Tibial nerve (tissue), 4 donors: Measurements from ENCODE around the gene TBC1D32. TPM values are rescaled to one million over a fixed set of nuclear protein-coding genes. Genes with fewer than 3 reads are reported as not detected.

Source experiments
- DNase-seq, 2 donors: peaks; one replicate each; pipeline ENCODE4 v3.0.0-alpha.2; 2019; ENCODE audit warnings: low spot score in 2 of 2
- H3K27ac ChIP-seq, 4 donors: fragments of 200-600 bp; sonication (generic) in 3 of 4; one replicate each; pipeline ENCODE4 v1.5.1; 2017 to 2019; ENCODE audit warnings: mild to moderate bottlenecking in 1 of 4
- H3K27me3 ChIP-seq, 2 donors: fragments of 200-600 bp; sonication (generic) in 1 of 2; one replicate each; pipeline versions ENCODE4 v1.5.1 to v1.6.0; 2017 to 2019
- H3K36me3 ChIP-seq, 3 donors: fragments of 200-600 bp; sonication (generic); one replicate each; pipeline ENCODE4 v1.5.1; 2018 to 2019
- H3K4me1 ChIP-seq, 4 donors: fragments of 200-600 bp; sonication (generic) in 3 of 4; one replicate each; pipeline ENCODE4 v1.5.1; 2017 to 2019
- H3K4me3 ChIP-seq, 4 donors: fragments of 200-600 bp; sonication (generic) in 3 of 4; one replicate each; pipeline ENCODE4 v1.5.1; 2017 to 2019; ENCODE audit warnings: mild to moderate bottlenecking in 1 of 4, moderate library complexity in 1 of 4
- H3K9me3 ChIP-seq, 4 donors: fragments of 200-600 bp; sonication (generic) in 3 of 4; one replicate each; pipeline ENCODE4 v1.5.1; 2017 to 2019
- CTCF ChIP-seq, 5 experiments: fragments of 200-600 bp in 3 of 5; fragments of 450-650 bp in 2 of 5; sonication (generic) in 3 of 5; IDR thresholded peaks; one replicate each; pipeline ENCODE4 v1.5.1; 2016 to 2019; ENCODE audit warnings: antibody characterized with exemption in 5 of 5, mild to moderate bottlenecking in 3 of 5, moderate library complexity in 2 of 5
- EP300 ChIP-seq, 2 donors: sonication (generic); formaldehyde crosslinking; IDR thresholded peaks; one replicate each; pipeline ENCODE4 v1.6.1; 2017; ENCODE audit warnings: antibody characterized with exemption in 2 of 2, mild to moderate bottlenecking in 1 of 2
- POLR2A ChIP-seq, 2 donors: fragments of 450-650 bp; IDR thresholded peaks; one replicate each; pipeline ENCODE4 v1.6.1; 2017; ENCODE audit warnings: antibody characterized with exemption in 2 of 2, mild to moderate bottlenecking in 2 of 2, moderate library complexity in 2 of 2
- WGBS, 2 donors: methylation state at CpG; one replicate each; pipeline ENCODE4 v1.1.5; 2018; 5-methylcytosine and 5-hydroxymethylcytosine counted together
- total RNA-seq, 4 donors: library from RNA; depleted of rRNA; stranded (reverse); fragments of >200 nt; gene quantifications; one replicate each; pipeline ENCODE4 v1.1.0, GENCODE V29; 2016

TBC1D32 gene
- total RNA-seq, 4 donors from 2014 or later: 7.9 to 19.2 (median 11.4) TPM

- TF ChIP-seq EP300 (IDR thresholded peaks at IDR 0.05): no peak
- TF ChIP-seq CTCF (IDR thresholded peaks at IDR 0.05): no peak
- TF ChIP-seq POLR2A (IDR thresholded peaks at IDR 0.05): no peak
- no peaks in the 10 kb centered on the region for H3K4me1 ChIP-seq
Observed at GRCh38 chr6:121143476-121143875, 190.8 kb downstream of the TBC1D32 start.

GRCh38 chr6:121142093-121142492 is 192.2 kb downstream of the TBC1D32 start:
- H3K27ac ChIP-seq: no peak overlapping the region
- no peak for DNase-seq
- H3K9me3 ChIP-seq: peaks cover 0 to 25% (median 2%) of the 10 kb centered on the region in 4 donors
- TF ChIP-seq POLR2A (IDR thresholded peaks at IDR 0.05): no peak
- TF ChIP-seq EP300 (IDR thresholded peaks at IDR 0.05): no peak
- no peaks in the 10 kb centered on the region for H3K27me3 ChIP-seq
- H3K4me3 ChIP-seq: no peak overlapping the region
- peaks cover 0 to 19% (median 0%) of the 10 kb centered on the region in 3 donors for H3K36me3 ChIP-seq
- no peaks in the 10 kb centered on the region for H3K4me1 ChIP-seq
- WGBS, 2 donors: 94 to 97% methylated on average over 6 of the region's 6 CpGs

More at GRCh38 chr6:121143476-121143875, 190.8 kb downstream of the TBC1D32 start:
- H3K27ac ChIP-seq: no peak overlapping the region
- H3K4me3 ChIP-seq: no peak overlapping the region
- no peaks in the 10 kb centered on the region for H3K27me3 ChIP-seq
- no peak for DNase-seq
- H3K9me3 ChIP-seq: peaks cover 0 to 37% (median 2%) of the 10 kb centered on the region in 4 donors
- 96% methylated on average over 2 of the region's 2 CpGs for WGBS, 2 donors
- H3K36me3 ChIP-seq: peaks cover 0 to 23% (median 0%) of the 10 kb centered on the region in 3 donors

GRCh38 chr6:121135425-121135824 is 198.9 kb downstream of the TBC1D32 start:
- no peak overlapping the region for H3K4me3 ChIP-seq
- peaks cover 0 to 2% (median 0%) of the 10 kb centered on the region in 3 donors for H3K36me3 ChIP-seq
- no peaks in the 10 kb centered on the region for H3K9me3 ChIP-seq
- H3K27me3 ChIP-seq: no peaks in the 10 kb centered on the region
- TF ChIP-seq CTCF (IDR thresholded peaks at IDR 0.05) (no peak), POLR2A (IDR thresholded peaks at IDR 0.05) (no peak), EP300 (IDR thresholded peaks at IDR 0.05) (no peak)
- DNase-seq: no peak
- H3K4me1 ChIP-seq: no peaks in the 10 kb centered on the region
- no peak overlapping the region for H3K27ac ChIP-seq

- H3K4me3 ChIP-seq: no peak overlapping the region
- no peaks in the 10 kb centered on the region for H3K4me1 ChIP-seq
- no peaks in the 10 kb centered on the region for H3K27me3 ChIP-seq
- TF ChIP-seq EP300 (IDR thresholded peaks at IDR 0.05): no peak
- no peak for DNase-seq
- peaks cover 0 to 5% (median 0%) of the 10 kb centered on the region in 3 donors for H3K36me3 ChIP-seq
- no peaks in the 10 kb centered on the region for H3K9me3 ChIP-seq
- H3K27ac ChIP-seq: no peak overlapping the region
Observed at GRCh38 chr6:121134922-121135321, 199.4 kb downstream of the TBC1D32 start.

- no peaks in the 10 kb centered on the region for H3K4me1 ChIP-seq
- H3K9me3 ChIP-seq: peaks cover 0 to 26% (median 7%) of the 10 kb centered on the region in 4 donors
- H3K27ac ChIP-seq: no peak overlapping the region
- no peak for DNase-seq
- peaks cover 0 to 70% (median 0%) of the 10 kb centered on the region in 3 donors for H3K36me3 ChIP-seq
- TF ChIP-seq EP300 (IDR thresholded peaks at IDR 0.05) (no peak), POLR2A (IDR thresholded peaks at IDR 0.05) (no peak), CTCF (IDR thresholded peaks at IDR 0.05) (no peak)
- H3K27me3 ChIP-seq: no peaks in the 10 kb centered on the region
- H3K4me3 ChIP-seq: no peak overlapping the region
Observed at GRCh38 chr6:121124600-121124999, 209.7 kb downstream of the TBC1D32 start.

- Histone ChIP-seq H3K4me1 (no peaks in the 10 kb centered on the region), H3K27me3 (no peaks in the 10 kb centered on the region), H3K36me3 (no peaks in the 10 kb centered on the region), H3K9me3 (no peaks in the 10 kb centered on the region), H3K27ac (no peak overlapping the region), H3K4me3 (no peak overlapping the region)
- no peak for DNase-seq
- no peak for TF ChIP-seq CTCF (IDR thresholded peaks at IDR 0.05)
- TF ChIP-seq POLR2A (IDR thresholded peaks at IDR 0.05): no peak
- TF ChIP-seq EP300 (IDR thresholded peaks at IDR 0.05): no peak
Observed at GRCh38 chr6:121112356-121112755, 221.9 kb downstream of the TBC1D32 start.
